ENCODE results near the gene MYO1F. TPM values are rescaled to one million over a fixed set of nuclear protein-coding genes. Genes with fewer than 3 reads are reported as not detected.
"Not testable (repeated sequence)": the region's sequence is repeated elsewhere in the genome, so short reads cannot be mapped to it uniquely, and the experiment has no call there.

Gene MYO1F
- total RNA-seq, 1 experiment from 2014 or later: 0.05 TPM

DNA sequence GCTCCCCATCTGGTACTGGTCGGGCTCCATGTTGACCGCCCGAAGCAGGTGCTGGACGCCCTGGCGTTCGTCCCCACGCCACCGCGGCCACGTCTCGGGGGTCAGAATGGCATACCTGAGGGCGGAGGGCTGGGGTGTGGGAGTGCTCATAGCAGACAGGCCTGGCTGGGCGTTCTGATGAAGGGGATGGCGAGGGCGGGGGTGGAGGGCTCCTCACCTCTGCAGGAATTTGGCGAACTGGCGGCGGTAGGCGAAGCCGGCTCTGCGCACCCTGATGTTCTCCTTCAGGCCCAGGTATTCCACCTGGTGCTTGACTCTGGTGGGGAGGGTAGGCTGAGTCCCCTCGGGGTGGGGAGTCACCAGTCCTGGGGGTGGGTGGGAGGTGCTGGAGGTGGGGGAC, 41.0 kb downstream of the MYO1F start:
- in situ Hi-C loops (cut with HindIII; ENCODE audit: low pct_unique_long_range_greater_than_20kb, low sequenced_read_pairs): no loop called here
- DNase-seq (ENCODE audit: low read depth, low spot score): no peak

DNA sequence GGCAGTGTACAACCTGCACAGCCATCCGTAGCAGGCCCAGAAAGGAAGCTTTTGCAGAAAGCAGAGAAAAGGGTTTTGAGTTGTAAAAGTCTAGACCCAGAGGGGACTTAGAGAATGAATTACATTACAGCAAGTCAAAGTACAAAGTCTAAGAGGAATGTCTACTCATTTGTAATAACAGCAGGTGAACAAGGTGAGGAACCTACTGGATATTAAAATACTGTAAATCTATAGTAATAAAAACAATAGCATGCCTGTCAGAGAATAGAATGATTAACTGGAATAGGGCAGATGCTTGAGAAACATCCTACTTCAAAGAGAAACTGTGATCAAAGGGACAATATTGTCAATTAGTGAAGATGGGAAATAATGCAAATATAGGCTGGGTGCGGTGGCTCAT, 45.0 kb downstream of the MYO1F start:
- no peak for DNase-seq (ENCODE audit: low read depth, low spot score)
- in situ Hi-C loops (cut with HindIII; ENCODE audit: low pct_unique_long_range_greater_than_20kb, low sequenced_read_pairs): no loop called here

DNA sequence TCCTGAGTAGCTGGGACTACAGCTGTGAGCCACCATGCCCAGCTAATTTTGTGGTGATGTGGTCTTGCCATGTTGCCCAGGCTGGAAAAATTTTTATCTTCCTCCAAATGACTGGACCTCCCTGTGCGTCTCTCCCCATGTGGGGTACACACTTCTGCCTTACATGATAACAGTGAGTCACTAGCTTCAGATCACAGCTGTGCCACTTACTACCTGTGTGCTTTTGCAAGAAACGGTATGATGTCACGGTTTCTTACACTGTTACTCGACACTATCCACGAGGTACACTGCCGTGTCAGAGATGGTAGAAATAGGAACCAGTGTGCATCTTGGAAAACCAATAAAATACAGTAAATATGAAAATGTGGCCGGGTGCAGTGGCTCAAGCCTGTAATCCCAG, 45.8 kb downstream of the MYO1F start:
- DNase-seq (ENCODE audit: low read depth, low spot score): no peak
- in situ Hi-C loops (cut with HindIII; ENCODE audit: low pct_unique_long_range_greater_than_20kb, low sequenced_read_pairs): no loop called here

DNA sequence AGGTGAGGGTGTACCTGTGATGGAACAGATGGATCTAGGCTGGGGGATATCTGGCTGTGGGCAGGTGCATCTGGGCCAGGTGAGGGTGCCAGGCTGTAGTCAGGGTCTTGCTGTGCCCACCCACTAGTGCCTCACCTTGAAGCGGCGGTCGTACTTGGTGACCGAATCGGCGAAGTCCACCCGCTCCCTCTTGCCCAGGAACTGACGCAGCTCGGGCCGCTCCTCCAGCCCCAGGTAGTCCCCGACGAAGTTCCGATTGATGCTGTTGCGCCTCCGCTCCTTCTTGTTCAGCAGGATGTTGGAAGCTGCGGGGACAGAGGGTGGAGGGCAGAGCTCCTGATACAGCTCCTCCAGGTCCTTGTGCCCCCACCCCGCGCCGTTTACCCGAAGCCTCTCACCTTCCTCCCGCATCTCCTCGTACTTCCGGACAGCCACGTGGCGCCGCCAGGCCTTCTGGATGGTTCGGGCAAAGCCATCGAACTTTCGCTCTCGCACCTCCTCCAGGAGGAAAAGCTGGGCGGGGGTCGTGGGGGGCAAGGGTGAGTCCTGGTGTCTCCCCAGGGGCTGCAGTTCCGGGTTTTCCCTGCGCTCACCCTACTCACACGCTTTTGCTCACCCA, 47.1 kb downstream of the MYO1F start:
- DNase-seq (ENCODE audit: low read depth, low spot score): no peak
- in situ Hi-C loops (cut with HindIII; ENCODE audit: low pct_unique_long_range_greater_than_20kb, low sequenced_read_pairs): no loop called here

DNA sequence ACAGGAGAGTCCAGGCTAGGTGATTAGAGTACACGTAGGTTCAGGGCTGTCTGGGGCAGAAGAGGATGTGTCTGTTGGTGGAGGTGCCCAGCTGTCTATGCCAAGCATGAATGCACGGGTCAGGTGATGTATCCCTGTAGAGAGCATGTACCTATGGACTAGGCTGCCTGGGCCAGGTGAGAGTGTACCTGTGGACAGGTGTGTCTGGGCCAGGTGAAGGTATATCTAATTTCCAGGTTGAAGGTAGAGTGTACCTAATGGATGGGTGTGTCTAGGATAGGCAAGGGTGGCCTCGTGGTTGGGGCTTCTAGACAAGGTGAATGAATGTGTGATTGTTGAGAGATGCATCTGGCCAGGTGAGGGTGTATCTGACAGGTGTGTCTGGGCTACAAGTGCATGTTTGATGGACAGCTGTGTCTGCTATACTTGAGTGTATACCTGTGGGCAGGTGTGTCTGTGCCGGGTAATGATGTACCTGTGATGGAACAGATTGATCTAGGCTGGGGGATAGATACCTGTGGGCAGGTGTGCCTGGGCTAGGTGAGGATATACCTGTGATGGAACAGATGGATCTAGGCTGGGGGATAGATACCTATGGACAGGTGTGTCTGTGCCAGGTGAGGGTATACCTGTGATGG, 47.8 kb downstream of the MYO1F start:
- no peak for DNase-seq (ENCODE audit: low read depth, low spot score)
- in situ Hi-C loops (cut with HindIII; ENCODE audit: low pct_unique_long_range_greater_than_20kb, low sequenced_read_pairs): no loop called here

DNA sequence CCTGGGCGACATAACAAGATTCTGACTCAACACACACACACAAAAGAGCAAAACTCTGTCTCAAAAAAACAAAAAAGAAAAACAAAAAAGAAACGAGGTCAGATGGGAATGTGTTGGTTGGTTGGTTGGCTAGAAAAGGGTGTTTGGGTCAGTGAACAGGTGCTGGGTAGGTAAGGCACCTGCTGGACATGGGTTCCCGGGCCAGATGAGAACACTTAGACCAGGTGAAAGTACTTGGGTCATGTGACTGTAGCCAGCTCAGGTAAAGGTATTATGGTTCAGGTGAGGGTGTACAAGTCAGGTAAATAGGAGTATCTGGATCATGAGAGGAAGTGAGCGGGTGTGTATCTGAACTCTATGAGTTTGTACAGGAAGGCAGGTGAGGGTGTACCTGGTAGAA, 48.7 kb downstream of the MYO1F start:
- in situ Hi-C loops (cut with HindIII; ENCODE audit: low pct_unique_long_range_greater_than_20kb, low sequenced_read_pairs): no loop called here
- no peak for DNase-seq (ENCODE audit: low read depth, low spot score)

DNA sequence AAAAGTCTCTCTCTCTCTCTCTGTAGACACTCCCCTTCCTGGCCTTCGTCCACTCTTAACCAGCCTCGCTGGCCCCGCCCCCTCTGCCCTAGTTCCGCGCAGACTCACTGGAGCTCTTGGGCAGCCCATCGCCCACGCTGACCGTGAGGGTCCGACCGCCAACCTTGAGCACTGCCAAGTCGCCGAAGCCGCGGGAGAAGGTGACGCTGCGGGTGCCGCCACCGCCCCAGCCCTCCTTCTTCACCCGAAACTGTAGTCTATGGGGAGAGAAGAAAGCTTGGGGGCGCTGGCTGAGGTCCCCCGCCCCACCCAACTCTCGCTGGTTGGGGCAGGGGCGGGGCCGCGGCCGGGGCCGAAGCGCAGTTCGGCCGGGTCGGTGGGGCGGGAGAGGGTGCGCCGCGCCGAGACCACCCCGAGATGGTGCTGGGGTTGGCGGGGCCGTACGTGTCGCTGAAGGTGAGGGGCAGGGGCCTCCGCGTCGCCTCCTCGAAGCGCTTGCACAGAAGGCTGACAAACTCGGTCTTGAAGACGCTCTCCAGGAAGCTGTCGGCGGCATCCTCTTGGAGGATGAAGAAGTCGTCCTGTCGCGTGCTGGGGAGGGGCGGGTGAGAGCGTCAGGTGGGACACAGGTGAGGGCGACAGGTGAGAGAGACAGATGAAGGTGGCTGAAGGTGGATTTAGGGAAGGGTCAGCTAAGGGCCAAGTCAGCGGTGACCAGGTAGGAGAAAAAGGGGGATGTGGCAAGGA, 50.7 kb downstream of the MYO1F start:
- in situ Hi-C loops (cut with HindIII; ENCODE audit: low pct_unique_long_range_greater_than_20kb, low sequenced_read_pairs): no loop called here
- DNase-seq (ENCODE audit: low read depth, low spot score): peak; percentile 90

DNA sequence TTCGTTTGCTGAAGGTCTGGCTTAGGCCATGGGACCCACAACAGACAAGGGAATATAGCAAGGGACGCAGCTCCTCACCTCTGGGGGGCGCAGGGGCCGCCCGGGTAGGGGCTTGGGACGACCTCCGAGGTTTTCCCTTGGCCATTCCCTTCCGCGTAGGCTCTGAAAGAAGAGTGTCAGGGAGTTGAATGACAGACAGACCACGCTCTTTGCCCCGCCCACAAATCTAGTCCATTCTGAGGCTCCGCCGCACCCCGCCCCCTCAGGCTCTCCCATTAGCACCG, 51.9 kb downstream of the MYO1F start:
- DNase-seq (ENCODE audit: low read depth, low spot score): no peak
- in situ Hi-C loops (cut with HindIII; ENCODE audit: low pct_unique_long_range_greater_than_20kb, low sequenced_read_pairs): no loop called here

DNA sequence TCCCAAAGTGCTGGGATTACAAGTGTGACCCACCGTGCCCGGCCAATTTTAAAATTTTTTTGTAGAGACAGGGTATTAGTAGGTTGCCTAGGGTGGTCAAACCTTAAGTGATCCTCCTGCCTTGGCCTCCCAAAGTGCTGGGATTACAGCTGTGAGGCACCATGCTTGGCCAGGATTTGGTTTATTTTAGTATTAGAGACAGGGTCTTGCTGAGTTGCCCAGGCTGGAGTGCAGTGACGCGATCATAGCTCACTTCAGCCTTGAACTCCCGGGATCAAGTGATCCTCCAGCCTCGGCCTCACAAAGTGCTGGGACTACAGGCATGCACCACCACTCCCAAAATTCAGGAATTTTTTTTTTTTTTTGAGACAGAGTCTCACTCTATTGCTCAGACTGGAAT, 57.9 kb downstream of the MYO1F start:
- DNase-seq (ENCODE audit: low read depth, low spot score): no peak
- in situ Hi-C loops (cut with HindIII; ENCODE audit: low pct_unique_long_range_greater_than_20kb, low sequenced_read_pairs): no loop called here

DNA sequence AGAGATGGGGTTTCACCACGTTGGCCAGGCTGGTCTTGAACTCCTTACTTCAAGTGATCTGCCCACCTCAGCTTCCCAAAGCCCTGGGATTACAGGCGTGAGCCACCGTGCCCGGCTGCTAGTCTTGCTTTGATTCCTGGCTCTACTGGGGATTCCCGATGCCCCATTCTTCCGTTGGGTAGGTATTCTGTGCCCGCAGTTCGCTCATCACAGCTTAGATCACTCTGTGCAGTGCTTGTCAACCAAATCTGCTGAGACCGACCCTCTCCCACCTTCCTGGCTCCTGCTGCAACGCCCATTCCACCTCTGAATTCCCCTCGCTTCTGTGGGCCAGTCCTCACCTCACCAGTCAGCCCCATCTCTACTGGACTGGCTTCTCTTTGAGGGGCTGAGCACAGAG, 58.7 kb downstream of the MYO1F start:
- in situ Hi-C loops (cut with HindIII; ENCODE audit: low pct_unique_long_range_greater_than_20kb, low sequenced_read_pairs): no loop called here
- no peak for DNase-seq (ENCODE audit: low read depth, low spot score)

DNA sequence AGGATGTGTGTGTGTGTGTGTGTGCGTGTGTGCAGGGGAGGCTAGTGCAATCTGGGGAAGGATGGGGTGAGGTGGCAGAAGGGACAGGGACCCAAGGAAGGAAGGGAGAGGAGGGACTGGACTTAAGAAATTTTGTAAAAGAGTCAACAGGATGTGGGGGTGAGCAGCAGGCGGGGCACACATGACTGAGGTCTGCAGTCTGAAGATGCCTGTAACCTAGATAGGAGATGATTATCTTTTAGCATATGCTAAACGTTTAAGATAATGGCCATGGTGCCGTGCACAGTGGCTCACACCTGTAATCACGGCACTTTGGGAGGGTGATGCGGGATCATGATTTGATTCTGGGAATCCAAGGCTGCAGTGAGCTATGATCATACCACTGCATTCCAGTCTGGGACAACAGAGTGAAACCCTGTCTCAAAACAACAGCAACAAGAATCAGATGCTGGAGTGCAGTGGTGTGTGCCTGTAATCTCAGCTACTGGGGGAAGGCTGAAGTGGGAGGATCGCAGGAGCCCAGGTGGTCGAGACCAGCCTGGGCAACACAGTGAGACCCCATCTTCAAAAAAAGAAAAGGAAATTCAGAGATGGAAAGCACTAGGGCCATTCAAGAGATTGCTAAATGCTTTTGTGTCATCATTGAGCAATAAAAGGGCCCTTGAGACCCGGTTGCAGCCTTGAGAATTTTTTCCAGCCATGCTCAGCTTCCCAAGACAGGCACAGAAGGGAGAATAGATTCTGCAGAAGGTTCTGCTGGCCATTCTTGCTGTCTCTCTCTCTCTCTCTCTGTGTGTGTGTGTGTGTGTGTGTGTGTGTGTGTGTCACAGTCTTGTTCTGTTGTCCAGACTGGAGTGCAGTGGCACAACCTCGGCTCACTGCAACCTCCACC, 59.4 kb downstream of the MYO1F start:
- in situ Hi-C loops (cut with HindIII; ENCODE audit: low pct_unique_long_range_greater_than_20kb, low sequenced_read_pairs): no loop called here
- no peak for DNase-seq (ENCODE audit: low read depth, low spot score)

DNA sequence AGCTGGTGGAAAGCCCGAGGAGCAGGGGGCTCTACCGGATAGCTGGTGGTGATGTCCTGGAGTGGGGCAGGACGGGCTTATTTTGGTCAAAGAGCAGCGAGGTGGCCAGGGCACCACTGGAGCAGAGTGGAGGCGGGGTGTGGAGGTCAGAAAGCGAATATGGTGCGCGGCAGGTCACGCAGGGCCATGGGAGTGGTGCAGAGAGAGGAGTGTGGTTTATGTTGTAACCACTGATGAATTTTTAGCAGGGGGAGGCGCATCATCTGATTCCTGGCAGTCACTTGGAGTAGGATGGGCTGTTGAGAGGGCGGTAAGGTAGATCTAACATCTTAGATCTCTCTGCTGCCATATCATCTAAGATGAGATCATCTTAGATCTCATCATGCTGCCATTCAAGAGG, 61.9 kb downstream of the MYO1F start:
- in situ Hi-C loops (cut with HindIII; ENCODE audit: low pct_unique_long_range_greater_than_20kb, low sequenced_read_pairs): no loop called here
- DNase-seq (ENCODE audit: low read depth, low spot score): no peak

DNA sequence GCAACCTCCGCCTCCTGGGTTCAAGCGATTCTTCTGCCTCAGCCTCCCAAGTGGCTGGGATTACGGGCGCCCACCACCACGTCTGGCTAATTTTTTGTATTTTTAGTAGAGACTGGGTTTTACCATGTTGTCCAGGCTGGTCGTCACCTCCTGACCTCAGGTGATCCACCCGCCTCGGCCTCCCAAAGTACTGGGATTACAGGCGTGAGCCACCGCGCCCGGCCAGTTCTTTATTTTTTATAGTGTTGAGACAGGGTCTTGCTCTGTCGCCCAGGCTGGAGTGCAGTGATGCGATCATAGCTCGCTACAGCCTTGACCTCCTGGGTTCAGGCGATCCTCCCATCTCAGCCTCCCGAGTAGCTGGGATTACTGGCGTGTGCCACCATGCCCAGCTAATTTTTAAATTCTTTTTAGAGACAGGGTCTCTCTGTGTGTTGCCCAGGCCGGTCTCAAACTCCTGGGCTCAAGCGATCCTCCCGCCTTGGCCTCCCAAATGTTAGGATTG, 62.7 kb downstream of the MYO1F start:
- in situ Hi-C loops (cut with HindIII; ENCODE audit: low pct_unique_long_range_greater_than_20kb, low sequenced_read_pairs); DNase-seq (ENCODE audit: low read depth, low spot score): not testable (repeated sequence)

DNA sequence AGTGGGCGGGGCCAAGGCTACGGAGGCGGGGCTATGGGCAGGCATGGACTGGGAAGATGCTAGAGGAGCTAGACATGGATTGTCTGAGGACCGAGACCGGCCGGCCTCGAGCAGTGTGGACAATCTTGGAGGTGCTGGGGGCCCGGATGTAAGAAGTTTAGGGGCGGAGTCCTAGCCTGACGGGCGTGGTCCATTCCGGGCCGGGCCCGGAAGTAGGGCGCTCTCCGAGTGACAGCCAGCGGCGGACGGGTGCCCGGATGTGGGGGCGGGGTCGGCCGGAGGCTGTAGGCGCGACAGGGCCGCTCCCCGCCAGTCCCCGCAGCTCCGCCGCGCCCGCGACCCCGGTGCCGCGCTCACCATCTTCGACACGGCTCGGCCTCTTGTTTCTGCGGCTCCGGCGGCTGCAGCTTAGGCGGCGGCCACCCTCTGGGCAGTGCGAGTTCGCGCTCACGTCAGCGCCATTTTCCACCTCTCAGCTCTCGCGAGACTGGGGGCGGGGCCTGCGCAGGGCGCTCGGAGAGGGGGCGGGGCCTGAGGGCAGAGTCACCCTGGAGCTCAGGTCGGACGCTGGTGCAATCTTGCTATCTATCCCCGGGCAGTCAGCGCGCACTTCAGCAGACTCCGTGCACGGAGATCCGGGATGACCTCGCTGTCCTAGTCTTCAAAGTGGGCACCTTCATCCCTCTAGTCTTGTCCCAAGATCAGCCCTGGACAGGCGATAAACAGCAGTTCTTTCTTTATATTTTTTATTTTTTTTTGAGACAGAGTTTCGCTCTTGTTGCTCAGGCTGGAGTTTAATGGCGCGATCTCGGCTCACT, 63.3 kb downstream of the MYO1F start, which contains the start of gene ZNF414:
Gene ZNF414, minus strand, starts transcription at position 481 of the 818 bp plus-strand sequence. Its CDS starts 121 bp downstream, at position 360.
- in situ Hi-C loops (cut with HindIII; ENCODE audit: low pct_unique_long_range_greater_than_20kb, low sequenced_read_pairs): no loop called here
- DNase-seq (ENCODE audit: low read depth, low spot score): peak; percentile 92

DNA sequence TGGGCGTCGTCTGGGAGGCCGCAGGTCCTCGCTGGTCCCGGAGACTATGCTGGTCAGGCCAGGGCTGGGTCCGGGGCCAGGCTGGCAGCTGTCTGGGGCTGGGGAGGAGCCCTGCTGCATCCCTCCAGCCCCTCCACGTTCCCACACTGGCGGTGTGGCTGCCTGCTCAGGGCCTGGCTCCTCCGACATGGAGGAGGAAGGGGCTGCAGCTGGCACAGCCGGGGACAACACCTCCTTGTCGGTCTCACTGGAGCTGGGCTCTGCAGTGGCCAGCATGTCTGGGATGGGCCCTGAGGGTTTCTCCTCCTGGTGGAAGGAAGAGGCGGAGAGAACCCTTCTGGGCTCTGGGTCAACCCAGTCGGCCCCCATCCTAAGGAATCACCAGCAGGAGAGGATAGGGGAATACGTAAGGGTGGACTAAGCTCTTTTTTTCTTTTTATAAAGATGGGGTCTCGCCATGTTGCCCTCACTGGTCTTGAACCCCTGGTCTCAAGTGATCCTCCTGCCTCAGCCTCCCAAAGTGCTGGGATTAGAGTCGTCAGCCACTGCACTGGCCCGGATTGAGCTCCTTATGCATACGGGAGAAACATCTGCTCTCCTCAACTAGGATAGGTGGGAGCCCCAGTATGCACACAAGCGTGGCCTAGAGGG, 64.1 kb downstream of the MYO1F start:
- DNase-seq (ENCODE audit: low read depth, low spot score): no peak
- in situ Hi-C loops (cut with HindIII; ENCODE audit: low pct_unique_long_range_greater_than_20kb, low sequenced_read_pairs): no loop called here

DNA sequence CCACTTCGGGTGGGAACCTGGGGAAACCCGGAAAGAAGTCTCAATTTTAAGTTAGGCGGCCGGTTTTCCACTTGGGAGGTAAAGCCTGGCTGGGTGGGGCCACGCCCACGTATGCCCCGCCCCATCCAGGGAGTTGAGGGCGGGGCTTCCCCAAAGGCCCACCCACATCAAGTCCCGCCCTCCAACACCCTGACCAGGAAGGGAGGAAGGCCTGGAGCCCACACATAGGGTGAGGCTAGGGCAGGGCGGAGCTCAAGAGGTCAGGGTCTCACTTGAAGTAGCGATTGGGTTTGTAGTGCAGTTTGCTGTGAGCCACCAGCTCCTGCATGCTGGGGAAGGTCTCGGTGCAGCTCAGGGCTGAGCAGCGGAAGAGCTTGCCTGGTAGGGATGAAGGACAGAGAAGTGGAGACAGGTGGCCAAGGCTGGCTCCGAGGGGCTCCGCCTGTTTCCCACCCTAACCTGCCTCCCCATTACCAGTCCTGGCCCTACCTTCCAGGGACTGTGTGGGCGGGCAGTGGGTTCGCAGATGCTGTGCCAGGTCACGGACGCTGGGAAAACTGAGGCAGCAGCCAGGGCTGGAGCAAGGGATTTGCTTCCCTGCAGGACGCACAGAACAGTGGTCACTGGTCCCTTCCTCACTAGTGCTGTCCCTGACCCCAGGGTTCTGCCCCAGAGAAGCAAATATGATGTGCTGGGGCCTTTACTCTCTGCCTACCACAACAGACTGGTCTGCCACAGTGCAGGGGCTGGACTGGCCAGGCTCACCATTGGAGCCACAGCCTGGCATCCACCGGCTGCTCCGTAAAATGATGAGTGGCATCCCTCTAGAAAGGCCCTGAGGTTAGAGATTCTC, 64.9 kb downstream of the MYO1F start:
- peak; percentile 36 for DNase-seq (ENCODE audit: low read depth, low spot score)
- in situ Hi-C loops (cut with HindIII; ENCODE audit: low pct_unique_long_range_greater_than_20kb, low sequenced_read_pairs): no loop called here

Measured in SK-MEL-5 (cell line).